ENCODE measurements around the gene HNF4A.
"Not testable (repeated sequence)": the region's sequence is repeated elsewhere in the genome, so short reads cannot be mapped to it uniquely, and the experiment has no call there.

Gene HNF4A

GRCh38 chr20:44355498-44356352, at the start of gene HNF4A:
TSS of gene HNF4A (plus strand) at chr20:44355699. CDS start at chr20:44355805, 106 bp downstream.
- DNase-seq (ENCODE audit: low read depth), result no peak

GRCh38 chr20:44306927-44307326, 48.6 kb upstream of the HNF4A start:
- no peak for DNase-seq (ENCODE audit: low read depth)

- DNase-seq (ENCODE audit: low read depth), result no peak
Observed at GRCh38 chr20:44309763-44310663, 45.5 kb upstream of the HNF4A start.

GRCh38 chr20:44310664-44311639, 44.5 kb upstream of the HNF4A start, which contains the start of gene FITM2:
TSS of gene FITM2 (minus strand) at chr20:44311202. CDS start at chr20:44311148, 54 bp downstream.
- peak; percentile 97 for DNase-seq (ENCODE audit: low read depth)

GRCh38 chr20:44314870-44315269, 40.6 kb upstream of the HNF4A start:
- no peak for DNase-seq (ENCODE audit: low read depth)

GRCh38 chr20:44319839-44320422, 35.6 kb upstream of the HNF4A start:
- DNase-seq (ENCODE audit: low read depth), result no peak

GRCh38 chr20:44324343-44324742, 31.2 kb upstream of the HNF4A start:
- DNase-seq (ENCODE audit: low read depth), result no peak

- no peak for DNase-seq (ENCODE audit: low read depth)
Observed at GRCh38 chr20:44326391-44327159, 28.9 kb upstream of the HNF4A start.

GRCh38 chr20:44327748-44328147, 27.8 kb upstream of the HNF4A start:
- DNase-seq (ENCODE audit: low read depth), result not testable (repeated sequence)

- no peak for DNase-seq (ENCODE audit: low read depth)
Observed at GRCh38 chr20:44328428-44328827, 27.1 kb upstream of the HNF4A start.

GRCh38 chr20:44331201-44331600, 24.3 kb upstream of the HNF4A start:
- DNase-seq (ENCODE audit: low read depth), result no peak

- no peak for DNase-seq (ENCODE audit: low read depth)
Observed at GRCh38 chr20:44334306-44334705, 21.2 kb upstream of the HNF4A start.

GRCh38 chr20:44334709-44335108, 20.8 kb upstream of the HNF4A start:
- DNase-seq (ENCODE audit: low read depth), result no peak

GRCh38 chr20:44335675-44336074, 19.8 kb upstream of the HNF4A start:
- no peak for DNase-seq (ENCODE audit: low read depth)

- no peak for DNase-seq (ENCODE audit: low read depth)
Observed at GRCh38 chr20:44336086-44336485, 19.4 kb upstream of the HNF4A start.

GRCh38 chr20:44336725-44337380, 18.6 kb upstream of the HNF4A start, which contains the start of gene R3HDML:
TSS of gene R3HDML (plus strand) at chr20:44337043. CDS start at chr20:44337158, 115 bp downstream.
- no peak for DNase-seq (ENCODE audit: low read depth)

- DNase-seq (ENCODE audit: low read depth), result no peak
Observed at GRCh38 chr20:44342248-44342647, 13.3 kb upstream of the HNF4A start.

- DNase-seq (ENCODE audit: low read depth), result no peak
Observed at GRCh38 chr20:44343162-44343675, 12.3 kb upstream of the HNF4A start.

- no peak for DNase-seq (ENCODE audit: low read depth)
Observed at GRCh38 chr20:44344723-44345122, 10.8 kb upstream of the HNF4A start.
